Pancreas (tissue), 10 donors: Measurements from ENCODE around the gene TEX36. TPM values are rescaled to one million over a fixed set of nuclear protein-coding genes. Genes with fewer than 3 reads are reported as not detected.

Experiments
- ATAC-seq, 4 donors: fragments of 200-7000 bp; cut with Tn5 transposase; one replicate each; pipeline versions ENCODE4 v1.8.0 to v1.9.1; 2020; ENCODE audit warnings: mild to moderate bottlenecking in 4 of 4, moderate library complexity in 4 of 4
- DNase-seq, 6 donors: peaks; one replicate each; pipeline ENCODE4 v3.0.0-alpha.2; 2020
- FAIRE-seq: peaks from 2 replicates; lab custom pipeline; 2012; peaks lifted over from hg19 to GRCh38; lab: Jason Lieb, UNC
- H3K27ac ChIP-seq, 4 donors: fragments of 200-600 bp; sonication (generic); 1 replicate in 3 of 4; 2 replicates in 1 of 4; pipeline versions ENCODE4 v1.5.0 to v1.8.0; 2020
- H3K27me3 ChIP-seq, 4 donors: fragments of 200-600 bp; one replicate each; pipeline ENCODE4 v1.8.0; 2021
- H3K36me3 ChIP-seq, 3 donors: fragments of 200-600 bp; sonication (generic) in 1 of 3; one replicate each; pipeline versions ENCODE4 v1.5.0 to v1.8.0; 2020 to 2021
- H3K4me1 ChIP-seq, 3 donors: fragments of 200-600 bp; one replicate each; pipeline ENCODE4 v1.8.0; 2021
- H3K4me3 ChIP-seq, 4 donors: fragments of 200-600 bp; sonication (generic) in 2 of 4; one replicate each; pipeline versions ENCODE4 v1.5.0 to v1.8.0; 2020 to 2021
- H3K9me3 ChIP-seq, 4 donors: fragments of 200-600 bp; one replicate each; pipeline ENCODE4 v1.8.0; 2021
- WGBS, 2 donors: extraction: QIAGEN DNeasy Blood & Tissue Kit; methylation state at CpG; one replicate each; pipeline ENCODE4 v1.1.7; 2013; 5-methylcytosine and 5-hydroxymethylcytosine counted together
- intact Hi-C, 3 donors: fragments of 100-400 bp; cut with DNase I; formaldehyde crosslinking; loops; one replicate each; pipeline versions ENCODE4 v1.11.1 to v1.14.2; 2022
- polyA plus RNA-seq, 2 donors: library from polyadenylated mRNA; stranded (reverse); fragments of 200-250 nt; gene quantifications; one replicate each; pipeline ENCODE4 v1.2.3, GENCODE V29; 2013
- total RNA-seq, 6 donors: library from RNA; stranded (reverse); fragmentation: NEBNext Ultra II Directional in 4 of 6; extraction: Animal tissue kit (Norgen Biotek cat#: 25700) in 4 of 6; gene quantifications; one replicate each; pipeline versions ENCODE4 v1.2.1 to v1.2.4, GENCODE V29; 2021 to 2023
- TF ChIP-seq, protein P1 (sequence below), 4 donors: fragments of 200-600 bp; sonication (generic) in 3 of 4; IDR thresholded peaks; one replicate each; pipeline versions ENCODE4 v1.5.0 to v1.8.0; 2021; ENCODE audit warnings: antibody characterized with exemption in 4 of 4
- donor health status: healthy with polysubstance abuse.
- donor health status: DM: no; HTN: no; CAD: no; lungs with moderate emphysema.
- donor health status: DM: no; HTN: no; CAD: no.
- donor health status: control.
- donor health status: control.
- donor health status: Bipolar disorder and iron deficiency.
- donor health status: DM: yes; HTN: yes; CAD: no.
- donor health status: DM: no; HTN: no; CAD: no.
- donor health status: DM: no; HTN: no; CAD: no.
- donor health status: DM: yes; HTN: yes; CAD: no.

The TEX36 gene
- total and polyA plus RNA-seq, 8 donors: not detected

DNA sequence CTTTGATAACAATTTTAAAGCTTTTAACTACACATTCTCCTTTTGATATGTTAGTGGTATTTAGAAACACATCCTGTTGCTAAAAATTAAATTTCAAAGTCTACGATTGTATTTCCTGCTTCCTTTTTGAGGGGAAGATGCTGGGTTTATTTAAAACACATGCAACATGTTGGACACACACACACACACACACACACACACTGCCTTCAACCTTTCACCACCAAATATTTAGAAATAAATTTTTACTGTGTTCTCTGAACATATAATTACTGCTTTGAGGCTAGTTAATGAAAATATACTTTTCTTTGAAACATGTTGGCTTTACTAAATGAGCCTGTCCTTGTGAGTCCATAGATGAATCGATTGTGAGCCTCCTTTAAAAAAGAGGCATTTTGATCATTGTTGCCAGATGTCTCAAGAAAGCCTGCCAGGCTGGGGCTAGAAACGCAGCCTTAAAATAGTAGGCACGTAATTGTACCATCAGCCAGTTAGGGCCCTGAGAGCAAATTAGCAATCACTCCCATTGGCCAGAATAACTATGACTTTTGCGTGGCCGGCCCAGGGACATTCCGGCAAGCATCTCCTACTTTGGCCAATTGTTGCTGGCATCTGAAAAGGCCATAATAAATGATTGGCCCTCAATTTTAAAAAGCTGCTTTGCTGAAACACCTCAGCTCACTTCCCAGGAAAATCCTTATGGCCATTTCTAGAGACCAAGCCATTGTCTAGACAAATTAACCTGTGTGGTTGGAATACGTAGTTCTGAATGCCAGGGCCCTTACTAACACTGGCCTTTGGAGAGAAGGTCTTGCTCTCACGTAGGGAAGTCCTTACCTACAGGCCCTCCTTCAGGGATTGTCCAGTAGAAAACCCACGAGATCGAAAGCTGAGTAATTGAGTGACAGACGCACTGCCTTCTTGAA lies 9.9 kb upstream of the TEX36 start:
- 89 to 90% methylated on average over 12 of the region's 12 CpGs for WGBS, 2 donors
- H3K4me3 ChIP-seq: no peak overlapping the region
- H3K4me1 ChIP-seq: peaks cover 0 to 18% (median 5%) of the 10 kb centered on the region in 3 donors
- H3K36me3 ChIP-seq: no peaks in the 10 kb centered on the region
- TF ChIP-seq, protein P1, sequence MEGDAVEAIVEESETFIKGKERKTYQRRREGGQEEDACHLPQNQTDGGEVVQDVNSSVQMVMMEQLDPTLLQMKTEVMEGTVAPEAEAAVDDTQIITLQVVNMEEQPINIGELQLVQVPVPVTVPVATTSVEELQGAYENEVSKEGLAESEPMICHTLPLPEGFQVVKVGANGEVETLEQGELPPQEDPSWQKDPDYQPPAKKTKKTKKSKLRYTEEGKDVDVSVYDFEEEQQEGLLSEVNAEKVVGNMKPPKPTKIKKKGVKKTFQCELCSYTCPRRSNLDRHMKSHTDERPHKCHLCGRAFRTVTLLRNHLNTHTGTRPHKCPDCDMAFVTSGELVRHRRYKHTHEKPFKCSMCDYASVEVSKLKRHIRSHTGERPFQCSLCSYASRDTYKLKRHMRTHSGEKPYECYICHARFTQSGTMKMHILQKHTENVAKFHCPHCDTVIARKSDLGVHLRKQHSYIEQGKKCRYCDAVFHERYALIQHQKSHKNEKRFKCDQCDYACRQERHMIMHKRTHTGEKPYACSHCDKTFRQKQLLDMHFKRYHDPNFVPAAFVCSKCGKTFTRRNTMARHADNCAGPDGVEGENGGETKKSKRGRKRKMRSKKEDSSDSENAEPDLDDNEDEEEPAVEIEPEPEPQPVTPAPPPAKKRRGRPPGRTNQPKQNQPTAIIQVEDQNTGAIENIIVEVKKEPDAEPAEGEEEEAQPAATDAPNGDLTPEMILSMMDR (IDR thresholded peaks at IDR 0.05): no peak
- ATAC-seq: no peak
- no peaks in the 10 kb centered on the region for H3K9me3 ChIP-seq
- no peaks in the 10 kb centered on the region for H3K27me3 ChIP-seq
- H3K27ac ChIP-seq: no peak overlapping the region
- FAIRE-seq: no peak
- DNase-seq: no peak
- intact Hi-C loops: no loop called here

DNA sequence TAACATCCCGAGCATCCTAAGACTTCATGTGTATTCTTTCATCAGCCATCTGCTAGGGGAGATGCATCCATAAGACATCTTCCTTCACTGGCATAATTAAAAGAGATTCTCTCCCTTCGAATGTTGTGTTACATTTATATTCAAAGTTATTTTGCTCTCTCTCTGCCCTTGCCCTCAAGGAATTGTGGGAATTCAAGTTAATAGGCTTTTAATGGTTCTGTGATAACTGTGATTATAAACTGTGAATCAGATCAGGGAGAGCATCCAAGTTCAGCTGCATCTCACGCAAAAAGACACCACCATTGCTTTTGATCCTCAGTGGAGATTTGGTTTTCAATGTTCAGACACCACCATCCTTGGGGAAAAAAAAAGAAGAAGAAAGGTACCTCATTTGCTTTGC lies 9.2 kb upstream of the TEX36 start:
- H3K4me3 ChIP-seq: no peak overlapping the region
- H3K4me1 ChIP-seq: peaks cover 0 to 18% (median 5%) of the 10 kb centered on the region in 3 donors
- intact Hi-C loops: no loop called here
- ATAC-seq (no peak), DNase-seq (no peak), FAIRE-seq (no peak)
- H3K9me3 ChIP-seq: no peaks in the 10 kb centered on the region
- no peak overlapping the region for H3K27ac ChIP-seq
- 67 to 69% methylated on average over 3 of the region's 3 CpGs for WGBS, 2 donors
- no peaks in the 10 kb centered on the region for H3K27me3 ChIP-seq
- H3K36me3 ChIP-seq: no peaks in the 10 kb centered on the region
- TF ChIP-seq, protein P1 (IDR thresholded peaks at IDR 0.05): no peak

DNA sequence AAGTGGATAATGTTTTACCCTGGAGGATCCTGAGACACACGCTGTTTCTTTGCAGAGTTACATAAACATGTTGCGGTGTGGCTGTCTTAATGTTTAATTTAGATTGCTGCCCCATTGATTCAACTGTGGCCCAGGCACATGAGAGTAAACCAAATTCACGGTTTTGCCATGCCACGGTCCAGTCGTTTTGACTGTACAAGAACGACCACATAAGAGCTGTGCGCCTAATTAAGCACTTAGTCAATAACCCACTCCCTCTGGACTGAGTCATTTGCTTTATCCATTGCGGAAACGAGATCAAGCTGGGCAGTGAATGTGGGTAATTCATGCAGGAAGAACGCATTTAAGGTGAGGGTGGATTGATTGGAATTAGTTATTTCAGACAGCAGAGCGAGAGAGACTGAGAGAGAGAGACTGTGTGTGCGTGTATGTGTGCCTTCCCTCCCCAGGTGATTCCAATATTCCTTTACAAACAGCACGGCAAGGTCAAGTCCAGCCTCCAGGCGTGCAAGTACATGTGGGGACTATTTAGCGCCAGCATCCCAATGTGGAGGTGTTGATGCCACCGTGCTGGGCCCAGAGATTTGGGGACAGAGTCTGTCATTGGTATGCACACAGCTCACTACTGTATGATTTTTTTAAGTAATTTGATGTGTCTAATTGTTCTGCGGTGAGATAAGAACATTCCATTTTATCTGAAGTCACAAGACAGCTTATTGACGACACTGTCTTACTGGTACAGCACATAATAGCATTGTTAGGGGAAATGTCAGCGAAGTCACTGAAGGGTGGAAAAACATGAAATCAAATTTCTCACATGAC lies 8.4 kb upstream of the TEX36 start:
- peaks cover 0 to 18% (median 5%) of the 10 kb centered on the region in 3 donors for H3K4me1 ChIP-seq
- DNase-seq: no peak
- intact Hi-C loops: no loop called here
- H3K4me3 ChIP-seq: no peak overlapping the region
- no peaks in the 10 kb centered on the region for H3K36me3 ChIP-seq
- no peak overlapping the region for H3K27ac ChIP-seq
- no peaks in the 10 kb centered on the region for H3K27me3 ChIP-seq
- TF ChIP-seq, protein P1 (IDR thresholded peaks at IDR 0.05): no peak
- WGBS, 2 donors: 45 to 47% methylated on average over 19 of the region's 19 CpGs
- ATAC-seq: peak; percentile 17 to 72 (median 56)
- H3K9me3 ChIP-seq: no peaks in the 10 kb centered on the region
- FAIRE-seq: no peak

DNA sequence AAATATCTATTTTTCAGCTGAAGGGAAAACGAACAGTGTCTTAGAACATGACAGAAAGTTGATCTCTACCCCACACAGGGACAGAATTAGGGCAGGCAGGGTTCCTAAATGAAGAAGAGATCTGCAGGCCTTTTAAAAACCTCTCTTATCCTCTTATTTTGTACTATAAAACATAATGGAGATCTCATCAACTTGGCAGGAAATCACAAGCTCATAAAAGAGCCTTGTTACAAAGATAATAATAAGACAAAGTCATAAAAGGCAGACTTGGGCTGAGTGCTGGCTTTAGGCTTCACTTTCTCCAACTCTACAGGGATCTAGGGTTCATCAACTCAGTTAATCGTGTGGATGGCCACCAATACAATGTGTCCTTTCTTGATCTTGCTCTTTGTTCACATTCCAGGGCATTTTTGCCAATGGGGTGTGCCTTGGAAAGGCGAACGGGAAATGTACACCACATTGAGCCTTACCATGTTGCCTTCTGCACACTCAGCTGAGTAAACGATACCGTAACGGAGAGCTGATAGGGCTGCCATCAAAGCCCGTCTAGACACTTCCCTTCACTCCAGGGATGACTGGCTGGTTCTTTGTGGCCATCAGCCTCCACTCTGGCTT lies 7.1 kb upstream of the TEX36 start:
- FAIRE-seq (no peak), DNase-seq (no peak), ATAC-seq (peak in 3 of 4 donors; percentile 21 to 73 (median 69))
- Histone ChIP-seq H3K4me3 (no peak overlapping the region), H3K4me1 (peaks cover 0 to 18% (median 5%) of the 10 kb centered on the region in 3 donors), H3K9me3 (no peaks in the 10 kb centered on the region), H3K27me3 (no peaks in the 10 kb centered on the region), H3K36me3 (no peaks in the 10 kb centered on the region), H3K27ac (no peak overlapping the region)
- intact Hi-C loops: no loop called here
- WGBS, 2 donors: 48 to 49% methylated on average over 8 of the region's 8 CpGs
- TF ChIP-seq, protein P1 (IDR thresholded peaks at IDR 0.05): no peak
